Measurements from ENCODE around the gene KANSL1.

- no peak for TF ChIP-seq EP300 (IDR thresholded peaks at IDR 0.05; ENCODE audit: low read depth)
- TF ChIP-seq, protein P1, sequence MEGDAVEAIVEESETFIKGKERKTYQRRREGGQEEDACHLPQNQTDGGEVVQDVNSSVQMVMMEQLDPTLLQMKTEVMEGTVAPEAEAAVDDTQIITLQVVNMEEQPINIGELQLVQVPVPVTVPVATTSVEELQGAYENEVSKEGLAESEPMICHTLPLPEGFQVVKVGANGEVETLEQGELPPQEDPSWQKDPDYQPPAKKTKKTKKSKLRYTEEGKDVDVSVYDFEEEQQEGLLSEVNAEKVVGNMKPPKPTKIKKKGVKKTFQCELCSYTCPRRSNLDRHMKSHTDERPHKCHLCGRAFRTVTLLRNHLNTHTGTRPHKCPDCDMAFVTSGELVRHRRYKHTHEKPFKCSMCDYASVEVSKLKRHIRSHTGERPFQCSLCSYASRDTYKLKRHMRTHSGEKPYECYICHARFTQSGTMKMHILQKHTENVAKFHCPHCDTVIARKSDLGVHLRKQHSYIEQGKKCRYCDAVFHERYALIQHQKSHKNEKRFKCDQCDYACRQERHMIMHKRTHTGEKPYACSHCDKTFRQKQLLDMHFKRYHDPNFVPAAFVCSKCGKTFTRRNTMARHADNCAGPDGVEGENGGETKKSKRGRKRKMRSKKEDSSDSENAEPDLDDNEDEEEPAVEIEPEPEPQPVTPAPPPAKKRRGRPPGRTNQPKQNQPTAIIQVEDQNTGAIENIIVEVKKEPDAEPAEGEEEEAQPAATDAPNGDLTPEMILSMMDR (IDR thresholded peaks at IDR 0.05), result no peak
- no peak for TF ChIP-seq POLR2A (IDR thresholded peaks at IDR 0.05)
These were observed 83.5 kb downstream of the KANSL1 start for GRCh38 chr17:46109603-46110189.

Measured in transverse colon (tissue), 3 donors.